ENCODE data around the gene FREM3.

FREM3 gene

DNA sequence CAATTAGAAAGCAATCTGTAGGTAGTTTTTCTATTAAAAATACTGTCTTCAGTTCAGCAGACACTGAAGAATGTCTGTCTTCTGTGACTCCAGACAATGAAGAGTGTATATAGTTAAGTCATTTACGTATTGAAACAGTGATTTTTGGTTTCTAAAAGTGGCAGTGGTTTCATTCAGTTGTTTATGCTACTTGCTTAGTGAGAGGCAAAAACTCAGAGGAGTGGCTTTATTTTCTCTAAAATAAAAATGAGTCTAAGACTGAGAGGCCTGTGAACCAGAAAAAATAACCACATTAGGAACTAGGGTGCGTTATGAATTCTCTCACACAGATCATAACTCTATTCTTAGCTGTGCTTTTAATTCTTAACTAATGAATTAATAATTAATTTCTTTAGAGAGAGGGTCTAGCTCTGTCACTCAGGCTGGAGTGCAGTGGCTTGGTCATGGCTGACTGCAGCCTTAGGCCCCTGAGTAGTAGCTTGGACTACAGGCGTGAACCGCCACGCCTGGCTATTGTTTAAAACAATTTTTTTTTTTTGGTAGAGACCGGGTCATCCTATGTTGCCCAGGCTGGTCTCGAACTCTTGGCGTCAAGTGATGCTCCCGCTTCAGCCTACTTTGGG lies 31.4 kb downstream of the FREM3 start:
- no peak for DNase-seq

DNA sequence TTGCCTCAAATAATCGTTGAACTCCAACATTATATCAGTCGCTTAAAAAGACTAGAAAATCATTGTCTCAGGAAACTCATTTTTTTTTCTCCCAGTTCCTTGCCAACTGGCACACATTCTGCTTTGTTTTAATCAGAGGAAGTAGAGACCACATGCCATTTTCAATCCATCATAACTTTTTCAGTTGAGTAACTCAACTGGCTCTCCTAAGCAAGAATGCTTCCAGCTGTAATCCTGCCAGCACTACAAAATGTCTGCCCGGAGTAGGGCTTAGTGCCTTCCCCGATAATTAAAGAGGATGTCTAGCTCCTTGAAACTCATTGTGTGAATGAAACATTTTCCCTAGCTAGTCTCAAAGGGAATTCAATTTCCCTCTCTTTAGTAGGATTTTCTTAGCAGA lies 33.0 kb downstream of the FREM3 start:
- DNase-seq = peak in 6 of 56 donors; percentile 1 to 15 (median 2)

DNA sequence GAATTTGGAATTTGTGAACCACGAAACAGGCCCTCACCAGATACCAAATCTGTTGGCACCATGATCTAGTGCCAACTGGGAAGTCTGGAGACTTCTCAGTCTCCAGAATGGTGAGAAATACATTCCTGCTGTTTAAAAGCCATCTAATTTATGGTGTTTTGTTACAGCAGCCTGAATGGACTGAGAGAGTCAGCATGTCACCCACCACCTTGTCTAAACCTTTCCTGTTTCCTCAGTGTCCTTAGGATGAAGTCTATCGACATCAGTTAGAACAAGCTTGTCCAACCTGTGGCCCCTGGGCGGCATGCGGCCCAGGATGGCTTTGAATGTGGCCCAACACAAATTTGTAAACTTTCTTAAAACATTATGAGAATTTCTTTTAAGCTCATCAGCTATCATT lies 42.1 kb downstream of the FREM3 start:
- DNase-seq = no peak

DNA sequence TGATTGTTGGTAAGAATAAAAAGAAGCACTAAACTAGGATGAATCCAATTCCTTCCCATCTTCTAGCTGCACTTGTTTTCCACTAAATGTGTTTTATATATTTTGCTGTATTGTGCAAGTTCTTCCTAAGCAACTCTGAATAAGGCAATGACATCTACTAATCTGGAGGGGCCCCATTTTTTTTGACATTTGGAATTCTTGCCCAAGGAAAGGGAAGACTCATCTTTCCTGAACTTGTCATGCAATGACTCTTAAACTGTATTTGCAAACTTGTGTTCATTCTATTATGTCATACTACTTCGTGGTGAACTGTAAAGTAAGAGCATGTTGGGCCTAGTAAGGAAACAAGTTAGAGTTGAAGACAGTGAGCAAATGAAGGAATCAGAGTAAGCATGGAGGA lies 45.9 kb downstream of the FREM3 start:
- no peak for DNase-seq

- no peak for DNase-seq
Measured at GRCh38 chr4:143653031-143653430, 47.4 kb downstream of the FREM3 start.

DNA sequence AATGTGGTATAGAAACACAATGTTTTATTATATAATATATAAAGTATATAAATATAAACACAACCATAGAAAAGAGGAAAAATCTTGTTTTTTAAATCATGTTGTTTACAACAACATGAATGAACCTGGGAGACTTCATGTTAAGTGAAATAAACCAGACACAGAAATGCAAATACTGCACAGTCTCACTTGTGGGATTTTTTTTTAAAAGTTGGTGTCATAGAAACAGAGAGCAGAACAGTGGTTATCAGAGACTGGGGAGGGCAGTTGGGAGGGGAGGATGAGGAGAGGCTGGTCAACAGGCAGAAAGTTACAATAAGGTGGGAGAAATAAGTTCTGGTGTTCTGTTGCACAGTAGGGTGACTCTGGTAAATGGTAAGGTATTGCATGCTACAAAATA lies 57.1 kb downstream of the FREM3 start:
- no peak for DNase-seq

DNA sequence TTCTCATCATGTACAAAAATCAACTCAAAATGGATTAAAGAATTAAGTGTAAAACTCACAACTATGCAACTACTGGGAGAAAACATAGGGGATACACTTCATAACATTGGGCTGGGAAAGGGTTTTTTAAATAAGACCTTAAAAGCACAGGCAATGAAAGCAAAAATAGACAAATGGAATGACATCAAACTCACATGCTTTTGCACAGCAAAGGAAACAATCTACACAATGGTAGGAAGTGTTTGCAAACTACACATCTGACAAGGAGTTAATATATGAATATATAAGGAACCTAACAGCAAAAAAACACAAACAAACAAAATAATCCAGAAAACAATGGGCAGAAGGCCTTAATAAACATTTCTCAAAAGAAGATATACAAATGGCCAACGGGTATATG lies 57.9 kb downstream of the FREM3 start:
- no peak for DNase-seq

- no peak for DNase-seq
Measured at GRCh38 chr4:143641361-143641760, 59.1 kb downstream of the FREM3 start.

GRCh38 chr4:143634763-143635162 lies 65.7 kb downstream of the FREM3 start:
- no peak for DNase-seq

DNA sequence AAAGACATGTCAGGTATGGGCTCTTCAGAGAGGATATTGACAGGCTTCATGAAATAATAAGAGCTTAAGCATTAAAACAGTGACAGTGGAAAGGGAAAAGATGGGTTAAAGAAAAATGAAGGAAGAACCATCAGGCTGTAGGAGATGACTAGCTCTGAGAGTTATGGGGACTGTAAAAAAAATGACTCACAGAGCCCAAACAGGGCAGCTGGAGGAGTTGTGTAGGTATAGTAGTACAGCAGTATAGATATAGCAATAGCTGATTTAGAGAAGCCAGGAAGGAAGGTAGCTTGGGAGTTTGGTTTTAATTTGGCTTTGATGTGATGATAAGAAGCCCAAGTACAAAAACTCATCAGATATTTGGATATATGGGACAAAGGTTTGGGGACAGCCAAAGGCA lies 66.6 kb downstream of the FREM3 start:
- no peak for DNase-seq

DNA sequence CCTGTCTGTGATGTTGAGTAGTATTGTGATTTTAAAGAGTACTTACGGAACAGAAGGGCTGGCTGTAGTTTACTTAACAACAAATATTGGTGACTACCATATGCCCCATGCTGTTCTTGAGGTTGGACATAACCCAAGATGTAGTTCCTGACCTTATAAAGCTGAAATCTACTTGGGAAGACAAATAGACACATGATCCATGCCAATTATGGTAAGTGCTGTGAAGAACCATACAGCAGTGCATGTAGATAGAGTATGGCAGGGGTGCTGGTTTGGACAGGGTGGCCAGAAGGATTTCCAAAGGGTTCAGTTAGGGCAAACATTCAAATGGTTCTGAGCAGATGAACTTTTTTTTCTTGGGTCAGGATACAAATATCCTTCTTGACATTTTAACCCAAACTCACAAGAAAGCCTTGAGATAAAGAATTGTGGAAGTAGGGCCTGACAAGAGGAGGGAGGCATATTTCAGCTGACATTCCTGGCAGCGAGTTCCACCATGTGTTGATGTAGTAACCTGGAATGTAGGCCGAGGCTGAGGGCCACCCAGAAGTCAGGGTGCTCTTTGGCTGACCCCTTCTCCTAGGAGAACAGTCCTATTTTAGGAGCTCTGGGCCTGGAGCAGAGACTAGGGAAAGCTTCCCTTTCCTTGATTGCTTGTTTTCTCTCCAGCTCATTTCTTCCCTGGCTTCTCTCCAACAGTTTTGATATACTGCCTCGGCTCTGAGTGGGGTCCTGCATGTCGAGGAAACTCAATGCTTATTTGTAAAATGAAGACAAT lies 74.2 kb downstream of the FREM3 start:
- no peak for DNase-seq

DNA sequence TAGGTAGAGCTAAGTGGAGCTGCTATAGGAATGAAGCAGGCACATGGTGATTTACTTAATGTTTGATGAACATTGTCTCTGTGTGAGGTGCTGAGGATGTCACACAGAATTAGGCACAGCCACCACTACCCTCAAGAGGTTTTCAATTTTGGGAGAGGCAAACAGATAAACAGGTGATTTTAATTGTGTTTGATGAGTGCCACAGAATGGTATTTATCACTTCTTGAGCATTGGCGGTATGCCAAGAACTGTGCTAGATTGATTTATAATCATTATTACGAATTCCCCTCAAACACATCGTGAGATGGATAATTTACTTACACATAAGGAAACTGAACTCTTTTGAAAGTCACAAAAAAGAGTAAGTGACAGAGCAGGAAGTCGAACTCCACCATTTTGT lies 74.8 kb downstream of the FREM3 start:
- no peak for DNase-seq

- DNase-seq = no peak
Measured at GRCh38 chr4:143623896-143624295, 76.6 kb downstream of the FREM3 start.

GRCh38 chr4:143618811-143619210 lies 81.7 kb downstream of the FREM3 start:
- no peak for DNase-seq

GRCh38 chr4:143617994-143618679 lies 82.3 kb downstream of the FREM3 start:
- DNase-seq = no peak

DNA sequence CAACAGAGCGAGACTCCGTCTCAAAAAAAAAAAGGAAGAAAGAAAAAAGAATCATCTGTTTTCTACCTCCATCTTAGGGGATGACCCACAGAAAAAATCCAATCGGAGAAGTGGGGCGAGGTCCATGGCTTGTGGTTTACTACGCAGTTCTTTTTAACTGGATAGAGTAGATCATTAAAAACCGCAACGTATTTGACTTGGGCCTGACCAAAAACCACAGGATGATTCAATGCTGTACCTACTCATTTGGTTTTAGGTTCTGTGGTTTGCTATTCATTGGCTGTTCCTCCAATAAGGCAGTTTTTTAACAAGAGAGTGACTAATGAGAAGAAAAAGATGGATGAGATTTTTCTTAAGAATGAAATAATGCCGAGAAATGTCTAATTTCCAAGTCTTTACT lies 83.7 kb downstream of the FREM3 start:
- no peak for DNase-seq

GRCh38 chr4:143609492-143609891 lies 91.0 kb downstream of the FREM3 start:
- DNase-seq = no peak

- no peak for DNase-seq
Measured at GRCh38 chr4:143606480-143606879, 94.0 kb downstream of the FREM3 start.

- DNase-seq = no peak
Measured at GRCh38 chr4:143599827-143600226, 100.6 kb downstream of the FREM3 start.

DNA sequence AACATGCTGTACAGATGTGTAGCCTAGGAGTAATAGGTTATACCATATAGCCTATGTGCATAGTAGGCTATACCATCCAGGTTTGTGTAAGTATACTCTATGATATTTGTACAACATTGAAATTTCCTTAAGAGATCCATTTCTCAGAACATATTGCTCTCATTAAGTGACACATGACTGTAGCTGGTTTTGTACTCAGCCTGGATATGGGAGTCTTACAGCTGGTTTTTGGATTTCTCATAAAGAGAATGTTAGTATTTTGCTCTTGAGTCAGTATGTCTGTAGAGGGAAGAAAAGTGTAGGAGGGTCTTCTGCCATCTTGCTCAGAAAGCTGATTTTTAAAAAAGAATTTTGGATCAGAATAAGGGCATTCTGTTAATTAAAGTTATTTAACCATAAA lies 101.7 kb downstream of the FREM3 start:
- no peak for DNase-seq

- DNase-seq = no peak
Measured at GRCh38 chr4:143597276-143597675, 103.2 kb downstream of the FREM3 start.

GRCh38 chr4:143587703-143588102 lies 112.8 kb downstream of the FREM3 start:
- no peak for DNase-seq

DNA sequence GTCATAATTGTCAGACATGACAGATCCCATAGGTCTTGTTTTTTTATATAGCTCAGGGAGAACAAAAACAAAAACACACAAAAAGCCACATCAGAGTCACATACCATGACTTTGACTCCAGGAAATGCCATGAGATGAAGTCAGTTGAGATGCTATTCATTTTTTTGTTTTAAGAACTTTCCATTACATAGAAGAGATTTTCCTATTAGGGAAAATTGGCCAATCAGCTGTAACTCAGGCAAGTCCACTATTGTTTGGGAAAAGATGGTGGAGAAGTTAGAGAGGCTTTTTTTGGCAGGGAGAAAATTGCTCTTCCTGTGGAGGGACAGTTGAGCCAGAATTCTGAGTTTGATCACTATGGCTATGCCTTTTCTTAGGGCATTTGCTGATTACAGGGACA lies 114.4 kb downstream of the FREM3 start:
- no peak for DNase-seq
